ENCODE measurements around the gene ZNF526. TPM values are rescaled to one million over a fixed set of nuclear protein-coding genes. Genes with fewer than 3 reads are reported as not detected.

Gene ZNF526
- total and polyA plus RNA-seq, 8 donors: 2.4 to 7.5 (median 5.6) TPM

DNA sequence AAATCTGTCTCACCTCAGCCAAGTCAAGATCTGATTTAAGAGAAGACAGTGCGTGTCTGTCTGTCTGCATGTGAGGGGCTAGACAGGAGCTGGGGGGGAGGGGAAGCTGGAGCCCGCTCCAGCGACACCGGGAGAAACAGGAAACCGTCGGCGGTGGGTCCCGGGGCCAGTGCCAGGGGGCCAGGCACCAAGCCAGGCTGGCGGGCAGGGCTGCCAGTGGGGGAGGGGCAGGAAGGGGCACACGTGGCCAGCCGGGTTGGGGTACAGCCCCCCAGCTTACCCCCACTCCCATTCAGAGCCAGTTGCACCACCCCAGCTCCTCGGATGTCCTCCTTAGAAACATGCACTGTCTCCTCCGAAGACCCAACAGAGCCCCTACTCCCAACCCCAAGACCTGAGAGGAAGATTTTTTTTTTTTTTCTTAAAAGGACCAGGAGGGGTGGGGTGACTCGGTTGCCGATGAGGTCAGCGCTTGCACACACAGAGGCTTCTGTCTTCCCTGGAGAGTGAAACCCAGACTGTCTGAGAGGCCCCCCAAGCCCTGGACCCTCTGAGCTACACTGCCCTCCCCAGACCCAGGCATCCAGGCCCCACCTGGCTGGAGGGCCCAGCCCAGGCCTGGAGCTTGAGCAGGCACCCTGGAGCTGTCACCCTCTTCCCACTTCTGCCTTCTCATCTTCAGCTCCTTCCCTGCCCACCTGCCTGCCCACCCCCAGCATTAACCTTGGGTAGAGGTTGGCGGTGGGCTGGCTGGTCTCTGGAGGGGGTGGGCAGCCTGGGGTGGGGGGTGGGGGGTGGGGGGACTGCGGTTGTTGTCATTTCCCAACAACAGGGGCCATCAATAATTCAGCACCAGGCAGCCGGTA is 30.8 kb downstream of the ZNF526 start:
- no peaks in the 10 kb centered on the region for H3K27me3 ChIP-seq
- H3K4me1 ChIP-seq: peaks cover 0 to 20% (median 0%) of the 10 kb centered on the region in 3 donors
- TF ChIP-seq CTCF (IDR thresholded peaks at IDR 0.05): no peak
- intact Hi-C loops (cut with DNase I): no loop called here
- peak overlapping the region in 3 of 4 donors; percentile 33 to 97 (median 46) for H3K27ac ChIP-seq
- no peak overlapping the region for H3K4me3 ChIP-seq
- no peaks in the 10 kb centered on the region for H3K9me3 ChIP-seq
- peaks cover 0 to 15% (median 9%) of the 10 kb centered on the region in 3 donors for H3K36me3 ChIP-seq
- FAIRE-seq (no peak), DNase-seq (peak in 5 of 6 donors; percentile 31 to 77 (median 66)), ATAC-seq (no peak)
- 41 to 42% methylated on average over 13 to 19 of the region's 19 CpGs for WGBS, 2 donors

GRCh38 chr19:42251572-42252358 is 31.7 kb downstream of the ZNF526 start:
- peaks cover 0 to 16% (median 0%) of the 10 kb centered on the region in 3 donors for H3K4me1 ChIP-seq
- ATAC-seq: no peak
- no peak for DNase-seq

GRCh38 chr19:42252365-42253244 is 32.5 kb downstream of the ZNF526 start:
- Histone ChIP-seq H3K4me3 (peak overlapping the region; percentile 88 to 97 (median 96)), H3K9me3 (no peaks in the 10 kb centered on the region), H3K27me3 (no peaks in the 10 kb centered on the region), H3K36me3 (peaks cover 0 to 15% (median 9%) of the 10 kb centered on the region in 3 donors), H3K4me1 (peaks cover 0 to 16% (median 0%) of the 10 kb centered on the region in 3 donors), H3K27ac (peak overlapping the region; percentile 92 to 97 (median 94))
- DNase-seq (peak in 4 of 6 donors; percentile 53 to 72 (median 62)), ATAC-seq (peak in 1 of 4 donors; percentile 1), FAIRE-seq (no peak)
- WGBS, 2 donors: 12 to 13% methylated on average over 27 of the region's 27 CpGs
- intact Hi-C loops (cut with DNase I): no loop called here
- TF ChIP-seq CTCF (IDR thresholded peaks at IDR 0.05): no peak

More at GRCh38 chr19:42251572-42252358, 31.7 kb downstream of the ZNF526 start:
- Histone ChIP-seq H3K9me3 (no peaks in the 10 kb centered on the region), H3K4me3 (peak overlapping the region in 1 of 4 donors; percentile 96), H3K27me3 (no peaks in the 10 kb centered on the region), H3K27ac (peak overlapping the region; percentile 42 to 97 (median 94)), H3K36me3 (peaks cover 0 to 15% (median 9%) of the 10 kb centered on the region in 3 donors)
- no peak for FAIRE-seq
- intact Hi-C loops (cut with DNase I): no loop called here
- WGBS, 2 donors: 71 to 80% methylated on average over 4 of the region's 4 CpGs
- TF ChIP-seq CTCF (IDR thresholded peaks at IDR 0.05): no peak

GRCh38 chr19:42253245-42254088 is 33.4 kb downstream of the ZNF526 start:
- no peak for FAIRE-seq
- intact Hi-C loops (cut with DNase I): no loop called here
- peak; percentile 61 to 88 (median 72) for DNase-seq
- TF ChIP-seq CTCF (IDR thresholded peaks at IDR 0.05): no peak
- Histone ChIP-seq H3K27ac (peak overlapping the region; percentile 92 to 97 (median 94)), H3K9me3 (no peaks in the 10 kb centered on the region), H3K4me1 (peaks cover 0 to 16% (median 0%) of the 10 kb centered on the region in 3 donors), H3K4me3 (peak overlapping the region; percentile 88 to 97 (median 96)), H3K27me3 (no peaks in the 10 kb centered on the region), H3K36me3 (peaks cover 0 to 15% (median 7%) of the 10 kb centered on the region in 3 donors)
- 1% methylated on average over 29 to 59 of the region's 71 CpGs for WGBS, 2 donors
- ATAC-seq: peak; percentile 11 to 31 (median 25)
